GM12873 (cell line): ENCODE results near the gene GCSAML.

Experiments
- TF ChIP-seq, protein P1 (sequence below): IDR thresholded peaks from 2 replicates; pipeline ENCODE4 v1.5.1; 2012; ENCODE audit warnings: low read depth, mild to moderate bottlenecking, moderate library complexity, low read length, control low read depth; ENCODE audit not compliant: insufficient read depth; ENCODE audit errors: missing control alignments

GCSAML gene

DNA sequence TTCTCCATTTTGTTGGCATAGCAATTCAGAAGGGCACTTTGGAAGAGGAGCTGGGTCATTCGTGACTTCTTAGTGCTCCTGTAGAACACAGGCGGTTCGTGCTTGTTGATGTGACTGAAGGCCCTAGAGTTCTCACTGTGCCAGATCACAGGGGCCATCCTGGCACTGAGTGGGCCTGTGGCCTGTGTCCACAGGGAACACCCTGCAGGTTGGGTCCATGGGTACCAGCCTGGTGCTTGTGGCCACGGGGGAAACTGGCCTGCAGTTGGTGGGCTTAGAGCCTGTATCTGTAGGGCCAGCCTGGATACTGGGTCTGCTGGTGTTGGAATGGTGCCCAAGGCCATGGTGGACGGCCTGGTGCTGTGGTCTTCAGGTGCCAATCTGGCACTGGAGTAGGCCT lies 65.7 kb downstream of the GCSAML start:
- TF ChIP-seq, protein P1, sequence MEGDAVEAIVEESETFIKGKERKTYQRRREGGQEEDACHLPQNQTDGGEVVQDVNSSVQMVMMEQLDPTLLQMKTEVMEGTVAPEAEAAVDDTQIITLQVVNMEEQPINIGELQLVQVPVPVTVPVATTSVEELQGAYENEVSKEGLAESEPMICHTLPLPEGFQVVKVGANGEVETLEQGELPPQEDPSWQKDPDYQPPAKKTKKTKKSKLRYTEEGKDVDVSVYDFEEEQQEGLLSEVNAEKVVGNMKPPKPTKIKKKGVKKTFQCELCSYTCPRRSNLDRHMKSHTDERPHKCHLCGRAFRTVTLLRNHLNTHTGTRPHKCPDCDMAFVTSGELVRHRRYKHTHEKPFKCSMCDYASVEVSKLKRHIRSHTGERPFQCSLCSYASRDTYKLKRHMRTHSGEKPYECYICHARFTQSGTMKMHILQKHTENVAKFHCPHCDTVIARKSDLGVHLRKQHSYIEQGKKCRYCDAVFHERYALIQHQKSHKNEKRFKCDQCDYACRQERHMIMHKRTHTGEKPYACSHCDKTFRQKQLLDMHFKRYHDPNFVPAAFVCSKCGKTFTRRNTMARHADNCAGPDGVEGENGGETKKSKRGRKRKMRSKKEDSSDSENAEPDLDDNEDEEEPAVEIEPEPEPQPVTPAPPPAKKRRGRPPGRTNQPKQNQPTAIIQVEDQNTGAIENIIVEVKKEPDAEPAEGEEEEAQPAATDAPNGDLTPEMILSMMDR = no peak
